Psoas muscle (tissue), 8 donors: Measurements from ENCODE around the gene LHX3. TPM values are rescaled to one million over a fixed set of nuclear protein-coding genes. Genes with fewer than 3 reads are reported as not detected.

ENCODE experiments used
- ATAC-seq, 4 donors: fragments of 200-7000 bp; cut with Tn5 transposase; one replicate each; pipeline ENCODE4 v1.9.1; 2020; ENCODE audit warnings: moderate library complexity in 3 of 4, mild to moderate bottlenecking in 2 of 4
- DNase-seq, 2 donors: peaks; one replicate each; pipeline ENCODE4 v3.0.0-alpha.2; 2020
- H3K27ac ChIP-seq: fragments of 200-600 bp; one replicate; pipeline ENCODE4 v1.8.0; 2022
- H3K27me3 ChIP-seq, 3 donors: fragments of 200-600 bp in 1 of 3; one replicate each; pipeline versions ENCODE4 v1.6.1 to v1.8.0; 2013 to 2022; ENCODE audit warnings: low read length in 2 of 3, mild to moderate bottlenecking in 2 of 3, moderate library complexity in 1 of 3; ENCODE audit not compliant: insufficient read depth in 3 of 3
- H3K36me3 ChIP-seq, 2 donors: fragments of 200-600 bp in 1 of 2; one replicate each; pipeline versions ENCODE4 v1.6.1 to v1.8.0; 2013 to 2022; ENCODE audit warnings: low read depth in 1 of 2, mild to moderate bottlenecking in 1 of 2, moderate library complexity in 1 of 2; ENCODE audit not compliant: insufficient read depth in 1 of 2
- H3K4me1 ChIP-seq: fragments of 200-600 bp; one replicate; pipeline ENCODE4 v1.8.0; 2022
- H3K4me3 ChIP-seq: fragments of 200-600 bp; one replicate; pipeline ENCODE4 v1.8.0; 2022; ENCODE audit warnings: mild to moderate bottlenecking
- H3K9me3 ChIP-seq: fragments of 200-600 bp; one replicate; pipeline ENCODE4 v1.8.0; 2022
- WGBS, 3 donors: extraction: QIAGEN DNeasy Blood & Tissue Kit; methylation state at CpG; one replicate each; pipeline versions ENCODE4 v1.1.6 to v1.1.7; 2013; 5-methylcytosine and 5-hydroxymethylcytosine counted together
- intact Hi-C, 2 donors: fragments of 100-400 bp; cut with DNase I; formaldehyde crosslinking; loops; one replicate each; pipeline versions ENCODE4 v1.11.0 to v1.14.2; 2022
- polyA plus RNA-seq, 3 donors: library from polyadenylated mRNA; stranded (reverse); fragments of 200-250 nt; gene quantifications; one replicate each; pipeline ENCODE4 v1.2.3, GENCODE V29; 2013
- total RNA-seq, 4 donors: library from RNA; stranded (reverse); fragmentation: NEBNext Ultra II Directional in 2 of 4; extraction: Animal tissue kit (Norgen Biotek cat#: 25700) in 2 of 4; gene quantifications; one replicate each; pipeline versions ENCODE4 v1.2.1 to v1.2.4, GENCODE V29; 2021 to 2023
- TF ChIP-seq, protein P1 (sequence below): fragments of 200-600 bp; IDR thresholded peaks from one replicate; pipeline ENCODE4 v1.8.0; 2022; ENCODE audit warnings: antibody characterized with exemption
- donor health status: healthy with polysubstance abuse.
- donor health status: DM: no; HTN: no; CAD: no; lungs with moderate emphysema.
- donor health status: Bipolar disorder and iron deficiency.
- donor health status: healthy.
- donor health status: DM: yes; HTN: yes; CAD: no.
- donor health status: DM: no; HTN: no; CAD: no.
- donor health status: DM: no; HTN: no; CAD: no.
- donor health status: DM: yes; HTN: yes; CAD: no.

LHX3 gene
- total and polyA plus RNA-seq, 7 donors, result not detected

GRCh38 chr9:136186386-136186785 lies 18.5 kb downstream of the LHX3 start:
- DNase-seq, result no peak
- WGBS, 3 donors, result 66 to 71% (median 69%) methylated on average over 13 to 14 of the region's 14 CpGs
- no peak overlapping the region for H3K27ac ChIP-seq

GRCh38 chr9:136185596-136186366 lies 19.1 kb downstream of the LHX3 start:
- ATAC-seq (no peak), DNase-seq (no peak)
- Histone ChIP-seq H3K27me3 (peaks cover 0 to 61% (median 12%) of the 10 kb centered on the region in 3 donors), H3K9me3 (no peaks in the 10 kb centered on the region), H3K4me1 (no peaks in the 10 kb centered on the region), H3K36me3 (no peaks in the 10 kb centered on the region), H3K27ac (no peak overlapping the region), H3K4me3 (no peak overlapping the region)
- TF ChIP-seq, protein P1, sequence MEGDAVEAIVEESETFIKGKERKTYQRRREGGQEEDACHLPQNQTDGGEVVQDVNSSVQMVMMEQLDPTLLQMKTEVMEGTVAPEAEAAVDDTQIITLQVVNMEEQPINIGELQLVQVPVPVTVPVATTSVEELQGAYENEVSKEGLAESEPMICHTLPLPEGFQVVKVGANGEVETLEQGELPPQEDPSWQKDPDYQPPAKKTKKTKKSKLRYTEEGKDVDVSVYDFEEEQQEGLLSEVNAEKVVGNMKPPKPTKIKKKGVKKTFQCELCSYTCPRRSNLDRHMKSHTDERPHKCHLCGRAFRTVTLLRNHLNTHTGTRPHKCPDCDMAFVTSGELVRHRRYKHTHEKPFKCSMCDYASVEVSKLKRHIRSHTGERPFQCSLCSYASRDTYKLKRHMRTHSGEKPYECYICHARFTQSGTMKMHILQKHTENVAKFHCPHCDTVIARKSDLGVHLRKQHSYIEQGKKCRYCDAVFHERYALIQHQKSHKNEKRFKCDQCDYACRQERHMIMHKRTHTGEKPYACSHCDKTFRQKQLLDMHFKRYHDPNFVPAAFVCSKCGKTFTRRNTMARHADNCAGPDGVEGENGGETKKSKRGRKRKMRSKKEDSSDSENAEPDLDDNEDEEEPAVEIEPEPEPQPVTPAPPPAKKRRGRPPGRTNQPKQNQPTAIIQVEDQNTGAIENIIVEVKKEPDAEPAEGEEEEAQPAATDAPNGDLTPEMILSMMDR, result no peak
- whole genome bisulfite sequencing, 3 donors, result 59 to 67% (median 61%) methylated on average over 28 to 32 of the region's 32 CpGs
- intact Hi-C loops, result no loop called here

More at GRCh38 chr9:136186386-136186785, 18.5 kb downstream of the LHX3 start:
- no peaks in the 10 kb centered on the region for H3K36me3 ChIP-seq
- peaks cover 0 to 67% (median 12%) of the 10 kb centered on the region in 3 donors for H3K27me3 ChIP-seq
- no peaks in the 10 kb centered on the region for H3K4me1 ChIP-seq
- no peaks in the 10 kb centered on the region for H3K9me3 ChIP-seq
- intact Hi-C loops, result no loop called here
- ATAC-seq, result no peak
- TF ChIP-seq, protein P1, result no peak
- H3K4me3 ChIP-seq, result no peak overlapping the region

DNA sequence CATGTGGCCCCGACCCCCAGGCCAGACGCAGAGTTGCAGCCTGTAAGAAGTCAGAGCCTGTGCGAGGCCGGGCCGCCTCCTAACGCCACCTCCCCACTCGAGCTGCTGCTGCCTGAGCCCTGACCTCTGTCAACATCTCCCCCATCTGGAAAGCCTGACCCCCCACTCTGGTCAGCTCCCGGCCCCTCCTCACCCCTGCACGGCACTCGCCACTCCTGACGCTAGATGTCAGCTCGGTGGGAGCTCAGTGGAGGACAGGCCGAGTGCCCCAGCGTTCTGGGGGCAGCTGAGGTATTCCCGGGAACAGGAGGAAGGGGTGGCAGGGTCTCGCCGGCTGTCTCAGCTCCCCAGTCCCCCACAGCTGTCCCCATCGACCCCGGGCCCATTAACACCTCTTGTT lies 19.9 kb downstream of the LHX3 start:
- Histone ChIP-seq H3K9me3 (no peaks in the 10 kb centered on the region), H3K27me3 (peaks cover 0 to 57% (median 12%) of the 10 kb centered on the region in 3 donors), H3K4me3 (no peak overlapping the region), H3K27ac (no peak overlapping the region), H3K36me3 (no peaks in the 10 kb centered on the region), H3K4me1 (no peaks in the 10 kb centered on the region)
- intact Hi-C loops, result no loop called here
- DNase-seq (no peak), ATAC-seq (no peak)
- 49 to 55% (median 52%) methylated on average over 18 to 19 of the region's 19 CpGs for WGBS, 3 donors
- TF ChIP-seq, protein P1, result no peak

- ATAC-seq (no peak), DNase-seq (no peak)
- TF ChIP-seq, protein P1, result no peak
- Histone ChIP-seq H3K4me1 (no peaks in the 10 kb centered on the region), H3K36me3 (no peaks in the 10 kb centered on the region), H3K27me3 (peaks cover 0 to 57% (median 13%) of the 10 kb centered on the region in 3 donors), H3K9me3 (no peaks in the 10 kb centered on the region), H3K27ac (no peak overlapping the region), H3K4me3 (no peak overlapping the region)
- 68 to 73% (median 72%) methylated on average over 18 of the region's 18 CpGs for WGBS, 3 donors
- intact Hi-C loops, result no loop called here
Measured at GRCh38 chr9:136182850-136183422, 22.0 kb downstream of the LHX3 start.
